Hepatocyte (in vitro differentiated cells): ENCODE measurements around the gene SIRPB1. TPM values are rescaled to one million over a fixed set of nuclear protein-coding genes. Genes with fewer than 3 reads are reported as not detected.
A peak's percentile ranks its signal among the peaks of the same experiment; 100 is the strongest.

Source experiments
- DNase-seq: peaks from one replicate; pipeline ENCODE4 v3.0.0-alpha.2; 2016; ENCODE audit warnings: low spot score
- H2AFZ ChIP-seq: fragments of 200-600 bp; sonication (generic); 2 replicates; pipeline ENCODE4 v1.6.0; 2016; ENCODE audit warnings: antibody characterized with exemption, mild to moderate bottlenecking
- H3K27ac ChIP-seq: fragments of 200-600 bp; sonication (generic); 2 replicates; pipeline ENCODE4 v1.5.1; 2016; ENCODE audit warnings: mild to moderate bottlenecking
- H3K27me3 ChIP-seq: fragments of 200-600 bp; sonication (generic); 2 replicates; pipeline ENCODE4 v1.6.1; 2016
- H3K36me3 ChIP-seq: fragments of 200-600 bp; sonication (generic); replicated peaks from 2 replicates; pipeline ENCODE4 v1.5.1; 2016; ENCODE audit warnings: low read depth; ENCODE audit not compliant: insufficient read depth
- H3K4me1 ChIP-seq: fragments of 200-600 bp; sonication (generic); 2 replicates; pipeline ENCODE4 v1.5.1; 2016; ENCODE audit warnings: mild to moderate bottlenecking, moderate library complexity; ENCODE audit not compliant: insufficient read depth
- H3K4me2 ChIP-seq: fragments of 200-600 bp; sonication (generic); 2 replicates; pipeline ENCODE4 v1.6.0; 2016
- H3K4me3 ChIP-seq: fragments of 200-600 bp; sonication (generic); 2 replicates; pipeline ENCODE4 v1.5.1; 2016; ENCODE audit warnings: mild to moderate bottlenecking
- H3K79me2 ChIP-seq: fragments of 200-600 bp; sonication (generic); 2 replicates; pipeline ENCODE4 v1.6.0; 2017; ENCODE audit warnings: mild to moderate bottlenecking
- H3K9me2 ChIP-seq: fragments of 200-600 bp; sonication (generic); replicated peaks from 2 replicates; pipeline ENCODE4 v1.6.0; 2017; ENCODE audit warnings: mild to moderate bottlenecking; ENCODE audit not compliant: insufficient read depth
- H3K9me3 ChIP-seq: fragments of 200-600 bp; sonication (generic); 2 replicates; pipeline ENCODE4 v1.5.1; 2016; ENCODE audit warnings: low read depth, mild to moderate bottlenecking
- H4K20me1 ChIP-seq: fragments of 200-600 bp; sonication (generic); 2 replicates; pipeline ENCODE4 v1.6.0; 2016; ENCODE audit warnings: mild to moderate bottlenecking; ENCODE audit not compliant: insufficient read depth, poor library complexity, severe bottlenecking
- EZH2 ChIP-seq: fragments of 200-600 bp; sonication (generic); IDR thresholded peaks from 2 replicates; pipeline ENCODE4 v1.6.1; 2016; ENCODE audit warnings: antibody characterized with exemption, mild to moderate bottlenecking, borderline replicate concordance
- EZH2phosphoT487 ChIP-seq: fragments of 200-600 bp; sonication (generic); IDR thresholded peaks from one replicate; pipeline ENCODE4 v1.6.1; 2018; ENCODE audit warnings: antibody characterized with exemption, mild to moderate bottlenecking, low read depth, moderate library complexity; ENCODE audit not compliant: unreplicated experiment, severe bottlenecking
- WGBS: methylation state at CpG from one replicate; pipeline ENCODE4 v1.1.6; 2016; ENCODE audit warnings: low lambda C conversion rate; ENCODE audit errors: missing lambda C conversion rate; 5-methylcytosine and 5-hydroxymethylcytosine counted together
- polyA plus RNA-seq: library from polyadenylated mRNA; unstranded; fragments of >200 nt; fragmentation: Nextera tagmentation; extraction: Ambion mirVana; gene quantifications from 2 replicates; pipeline ENCODE4 v1.2.1, GENCODE V29; 2016
- total RNA-seq: library from RNA; depleted of rRNA; stranded (reverse); fragments of >200 nt; gene quantifications from 2 replicates; pipeline ENCODE4 v1.2.3, GENCODE V29; 2014
- TF ChIP-seq, protein P1 (sequence below): fragments of 200-600 bp; sonication (generic); IDR thresholded peaks from 2 replicates; pipeline ENCODE4 v1.5.1; 2016; ENCODE audit warnings: antibody characterized with exemption, mild to moderate bottlenecking; ENCODE audit not compliant: poor library complexity

Gene SIRPB1
- 0.12 and 0.97 TPM in 2 replicates for total RNA-seq
- polyA plus RNA-seq: 0.33 and 0.57 TPM in 2 replicates

DNA sequence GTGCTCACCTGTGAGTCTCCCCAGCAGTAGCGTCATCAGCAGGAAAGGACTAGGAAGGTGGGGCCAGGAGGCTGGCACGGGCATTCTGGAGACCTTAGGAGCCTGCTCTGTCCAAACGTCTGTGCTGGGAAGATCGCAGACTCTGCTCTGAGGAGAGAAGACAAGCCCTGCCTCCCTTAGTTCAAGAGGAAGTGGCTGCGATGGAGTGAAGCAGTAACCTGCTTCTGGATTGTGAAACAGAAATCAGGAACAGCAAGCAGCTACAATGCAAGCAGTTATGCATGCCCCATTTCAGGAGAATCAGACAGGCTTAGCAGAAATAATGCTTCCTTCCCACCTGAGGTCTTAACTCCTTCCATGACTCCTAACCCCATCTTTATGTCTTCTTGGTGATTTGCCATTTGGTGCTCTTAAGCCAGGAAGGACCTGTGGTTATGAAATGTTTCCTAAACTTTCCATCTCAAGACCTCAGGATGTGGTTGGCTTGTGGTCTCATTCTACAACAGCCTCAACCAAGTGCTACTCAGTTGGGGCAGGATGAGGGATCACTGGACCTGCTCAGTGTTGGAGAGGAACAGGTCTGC lies at the start of gene SIRPB1:
TSS of gene SIRPB1 (minus strand) at position 149 of the 584 bp plus-strand sequence. CDS start at position 84, 65 bp downstream.
- Histone ChIP-seq H3K27me3 (no peaks in the 10 kb centered on the region), H2AFZ (no peak within 1 kb of the TSS), H3K4me2 (no peak within 1 kb of the TSS), H3K36me3 (no peaks in the 10 kb centered on the region), H3K9me2 (no peaks in the 10 kb centered on the region), H3K79me2 (no peaks in the 10 kb centered on the region), H4K20me1 (no peaks in the 10 kb centered on the region), H3K9me3 (no peaks in the 10 kb centered on the region), H3K27ac (no peak within 1 kb of the TSS), H3K4me3 (no peak within 1 kb of the TSS), H3K4me1 (no peaks in the 10 kb centered on the region)
- TF ChIP-seq, protein P1, sequence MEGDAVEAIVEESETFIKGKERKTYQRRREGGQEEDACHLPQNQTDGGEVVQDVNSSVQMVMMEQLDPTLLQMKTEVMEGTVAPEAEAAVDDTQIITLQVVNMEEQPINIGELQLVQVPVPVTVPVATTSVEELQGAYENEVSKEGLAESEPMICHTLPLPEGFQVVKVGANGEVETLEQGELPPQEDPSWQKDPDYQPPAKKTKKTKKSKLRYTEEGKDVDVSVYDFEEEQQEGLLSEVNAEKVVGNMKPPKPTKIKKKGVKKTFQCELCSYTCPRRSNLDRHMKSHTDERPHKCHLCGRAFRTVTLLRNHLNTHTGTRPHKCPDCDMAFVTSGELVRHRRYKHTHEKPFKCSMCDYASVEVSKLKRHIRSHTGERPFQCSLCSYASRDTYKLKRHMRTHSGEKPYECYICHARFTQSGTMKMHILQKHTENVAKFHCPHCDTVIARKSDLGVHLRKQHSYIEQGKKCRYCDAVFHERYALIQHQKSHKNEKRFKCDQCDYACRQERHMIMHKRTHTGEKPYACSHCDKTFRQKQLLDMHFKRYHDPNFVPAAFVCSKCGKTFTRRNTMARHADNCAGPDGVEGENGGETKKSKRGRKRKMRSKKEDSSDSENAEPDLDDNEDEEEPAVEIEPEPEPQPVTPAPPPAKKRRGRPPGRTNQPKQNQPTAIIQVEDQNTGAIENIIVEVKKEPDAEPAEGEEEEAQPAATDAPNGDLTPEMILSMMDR: no peak
- TF ChIP-seq EZH2: no peak
- no peak for TF ChIP-seq EZH2phosphoT487
- DNase-seq: peak; percentile 2
- WGBS: 82% methylated on average over 5 of the region's 5 CpGs

DNA sequence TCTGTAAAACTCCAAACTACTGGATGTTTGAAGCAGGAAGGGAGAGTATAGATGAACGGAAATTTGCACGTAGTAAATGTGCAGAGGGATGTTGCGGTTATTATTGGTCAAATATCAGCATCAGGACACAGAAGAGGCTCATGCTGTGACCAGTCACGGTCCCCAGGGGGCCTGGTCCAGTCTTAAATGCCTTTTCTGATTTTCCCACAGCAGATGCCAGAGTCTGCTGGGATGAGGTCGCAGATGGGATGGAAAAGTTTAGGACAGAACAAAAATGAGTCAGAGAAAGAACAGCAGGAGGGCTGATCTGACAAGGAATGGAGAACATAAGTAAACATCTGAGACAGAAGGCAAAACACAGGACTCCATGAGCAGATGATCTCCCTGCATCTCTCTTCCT lies 49.5 kb upstream of the SIRPB1 start:
- Histone ChIP-seq H3K36me3 (no peaks in the 10 kb centered on the region), H3K4me3 (no peak overlapping the region), H3K9me2 (no peaks in the 10 kb centered on the region), H3K4me2 (no peak overlapping the region), H3K9me3 (no peaks in the 10 kb centered on the region), H3K27me3 (peaks cover 7% of the 10 kb centered on the region), H4K20me1 (no peaks in the 10 kb centered on the region), H3K27ac (no peak overlapping the region), H2AFZ (no peak overlapping the region), H3K79me2 (no peaks in the 10 kb centered on the region), H3K4me1 (no peaks in the 10 kb centered on the region)
- TF ChIP-seq EZH2 (no peak), EZH2phosphoT487 (no peak)
- TF ChIP-seq, protein P1: no peak
- 84% methylated on average over 5 of the region's 5 CpGs for WGBS
- DNase-seq: no peak

DNA sequence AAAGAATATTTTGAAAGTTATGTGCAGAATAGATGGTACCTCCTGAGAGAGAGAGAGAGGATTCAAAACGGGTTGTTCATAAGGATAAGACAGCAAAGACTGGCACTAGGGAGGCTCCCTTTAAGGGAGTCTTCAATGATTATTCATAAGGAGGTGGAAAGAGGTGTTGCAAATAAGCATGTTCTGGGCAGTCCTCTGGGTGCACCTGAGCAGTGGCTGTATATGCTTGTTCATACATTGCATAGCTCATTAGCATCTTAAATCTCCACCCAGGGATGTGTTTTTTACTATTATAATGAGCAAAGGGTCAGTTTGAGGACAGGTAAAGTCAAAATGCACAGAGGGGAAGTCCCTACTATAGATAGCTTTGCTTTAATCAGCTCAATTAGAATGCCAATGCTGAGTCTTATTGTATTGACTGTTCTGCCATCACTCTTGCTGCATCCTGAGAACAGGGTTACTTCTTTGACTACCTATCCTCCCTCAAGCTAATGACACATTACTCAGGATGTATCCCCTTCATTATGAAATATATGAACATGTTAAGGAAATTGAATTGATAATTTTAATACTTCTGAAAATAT lies 47.8 kb upstream of the SIRPB1 start:
- no peaks in the 10 kb centered on the region for H4K20me1 ChIP-seq
- DNase-seq: no peak
- no peaks in the 10 kb centered on the region for H3K36me3 ChIP-seq
- no peak overlapping the region for H3K4me3 ChIP-seq
- H3K4me1 ChIP-seq: no peaks in the 10 kb centered on the region
- no peaks in the 10 kb centered on the region for H3K79me2 ChIP-seq
- H2AFZ ChIP-seq: no peak overlapping the region
- H3K27me3 ChIP-seq: peaks cover under 1% of the 10 kb centered on the region
- 70% methylated on average over 1 of the region's 1 CpG for WGBS
- H3K4me2 ChIP-seq: no peak overlapping the region
- H3K9me3 ChIP-seq: no peaks in the 10 kb centered on the region
- no peak overlapping the region for H3K27ac ChIP-seq
- no peaks in the 10 kb centered on the region for H3K9me2 ChIP-seq
- TF ChIP-seq EZH2 (no peak), EZH2phosphoT487 (no peak)
- TF ChIP-seq, protein P1: no peak
